Heart left ventricle (tissue), 16 donors: Measurements from ENCODE around the gene SPECC1L. TPM values are rescaled to one million over a fixed set of nuclear protein-coding genes. Genes with fewer than 3 reads are reported as not detected.

Experiments
- ATAC-seq, 4 donors: fragments of 200-7000 bp; cut with Tn5 transposase; one replicate each; pipeline ENCODE4 v1.9.1; 2020 to 2022; ENCODE audit warnings: moderate library complexity in 4 of 4, mild to moderate bottlenecking in 3 of 4, moderate number of reproducible peaks in 1 of 4
- DNase-seq, 5 donors: peaks; one replicate each; pipeline ENCODE4 v3.0.0-alpha.2; 2020
- H3K27ac ChIP-seq, 12 donors: fragments of 200-600 bp; sonication (generic) in 4 of 12; one replicate each; pipeline versions ENCODE4 v1.5.0 to v1.8.0; 2016 to 2022; ENCODE audit warnings: mild to moderate bottlenecking in 2 of 12
- H3K27me3 ChIP-seq, 9 donors: fragments of 200-600 bp; sonication (generic) in 2 of 9; one replicate each; pipeline versions ENCODE4 v1.5.1 to v1.8.0; 2016 to 2022; ENCODE audit warnings: mild to moderate bottlenecking in 3 of 9
- H3K36me3 ChIP-seq, 9 donors: fragments of 200-600 bp; sonication (generic) in 2 of 9; one replicate each; pipeline versions ENCODE4 v1.5.0 to v1.8.0; 2018 to 2022; ENCODE audit warnings: mild to moderate bottlenecking in 2 of 9
- H3K4me1 ChIP-seq, 12 donors: fragments of 200-600 bp; sonication (generic) in 4 of 12; one replicate each; pipeline versions ENCODE4 v1.5.0 to v1.8.0; 2016 to 2022; ENCODE audit warnings: mild to moderate bottlenecking in 3 of 12
- H3K4me3 ChIP-seq, 12 donors: fragments of 200-600 bp; sonication (generic) in 4 of 12; one replicate each; pipeline versions ENCODE4 v1.5.0 to v1.8.0; 2017 to 2022; ENCODE audit warnings: mild to moderate bottlenecking in 9 of 12, moderate library complexity in 4 of 12
- H3K9me3 ChIP-seq, 12 donors: fragments of 200-600 bp; sonication (generic) in 4 of 12; one replicate each; pipeline versions ENCODE4 v1.5.0 to v1.8.0; 2016 to 2022; ENCODE audit warnings: mild to moderate bottlenecking in 1 of 12
- POLR2A ChIP-seq, 2 donors: fragments of 450-650 bp; IDR thresholded peaks; one replicate each; pipeline ENCODE4 v1.6.1; 2017; ENCODE audit warnings: antibody characterized with exemption in 2 of 2, mild to moderate bottlenecking in 2 of 2, moderate library complexity in 2 of 2
- WGBS, 4 donors: extraction: QIAGEN DNeasy Blood & Tissue Kit in 2 of 4; methylation state at CpG; one replicate each; pipeline versions ENCODE4 v1.1.5 to v1.1.7; 2013 to 2018; 5-methylcytosine and 5-hydroxymethylcytosine counted together
- intact Hi-C, 10 donors: fragments of 100-400 bp; cut with DNase I; formaldehyde crosslinking; loops; one replicate each; pipeline versions ENCODE4 v1.11.1 to v1.14.2; 2022
- polyA plus RNA-seq, 2 donors: library from polyadenylated mRNA; stranded (reverse); fragments of 200-250 nt; gene quantifications; one replicate each; pipeline ENCODE4 v1.2.3, GENCODE V29; 2013
- total RNA-seq, 9 donors: library from RNA; depleted of rRNA in 2 of 9; stranded (reverse); fragments of >200 nt in 2 of 9; fragmentation: NEBNext Ultra II Directional in 3 of 9; extraction: Animal tissue kit (Norgen Biotek cat#: 25700) in 3 of 9; gene quantifications; one replicate each; pipeline versions ENCODE4 v1.1.0 to v1.2.4, GENCODE V29; 2016 to 2023
- TF ChIP-seq, protein P1 (sequence below), 12 donors: fragments of 200-600 bp; sonication (generic) in 4 of 12; IDR thresholded peaks; one replicate each; pipeline versions ENCODE4 v1.5.0 to v1.8.0; 2018 to 2022; ENCODE audit warnings: antibody characterized with exemption in 12 of 12, mild to moderate bottlenecking in 5 of 12
- donor health status: ischemic (EF 13 %, LVEDD 7.1; RV severe dilation, severe dysfunction).
- donor health status: healthy with polysubstance abuse.
- donor health status: DM: no; HTN: yes; CAD: no.
- donor health status: DM: no; HTN: no; CAD: no.
- donor health status: ischemic (EF 25% LVEDD 6.9; RV normal size, moderate dysfunction).
- donor health status: ischemic (EF 25% LVEDD 5.7; RV mildly dilated, moderate dysfunction).
- donor health status: healthy.
- donor health status: DM: yes; HTN: yes; CAD: no.
- donor health status: ischemic (EF 35%, LVEDD 5.7; RV mildly dilated, moderate dysfunction).
- donor health status: nonischemic (EF 11% LVEDD 7.7; RV severe dilation, severe dysfunction).
- donor health status: DM: yes; HTN: yes; CAD: no.
- donor health status: PGD.
- donor health status: ischemic (EF 29% LVEDD 5.4; RV normal size, mild dysfunction).
- donor health status: nonischemic (EF 23%, LVEDD 6.1; RV moderate dilation, normal function).

The SPECC1L gene
- total and polyA plus RNA-seq, 11 donors = 9.8 to 65.3 (median 38.9) TPM

DNA sequence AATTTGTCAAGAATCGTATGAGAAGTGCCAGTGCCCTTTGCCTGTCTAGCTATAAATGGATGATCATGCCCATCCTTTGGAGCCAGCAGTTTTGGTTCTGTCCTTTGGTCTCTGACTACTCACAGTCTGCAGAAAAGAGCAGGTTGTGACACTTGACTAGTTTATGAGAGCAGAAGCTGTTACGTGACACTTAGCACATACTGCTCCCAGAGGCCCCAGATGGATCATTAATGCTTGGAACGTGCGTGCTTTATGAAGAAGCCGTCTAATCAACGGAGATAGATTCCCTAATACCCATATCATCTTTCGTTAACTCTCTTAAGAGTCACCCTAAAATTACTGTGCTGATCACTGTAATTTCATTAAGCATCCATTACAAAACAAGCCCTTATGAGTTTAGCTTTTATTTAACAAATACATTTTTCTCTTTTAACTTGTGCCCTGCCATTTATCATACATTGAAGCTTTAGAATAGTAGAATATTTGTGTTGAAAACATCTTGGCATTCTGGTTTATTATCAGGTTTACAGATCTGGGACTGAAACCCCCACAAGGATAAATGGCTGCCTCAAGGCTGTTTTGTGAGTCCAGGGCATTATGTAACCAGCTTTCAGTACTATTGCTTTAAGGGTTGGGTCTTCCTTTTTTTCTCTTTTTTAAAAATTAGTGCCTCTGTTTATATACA lies 109.7 kb downstream of the SPECC1L start:
- 47 to 56% (median 49%) methylated on average over 7 of the region's 7 CpGs for WGBS, 4 donors
- Histone ChIP-seq H3K27ac (peak overlapping the region in 5 of 12 donors; percentile 11 to 35 (median 15)), H3K36me3 (peaks cover 0 to 59% (median 32%) of the 10 kb centered on the region in 9 donors)

DNA sequence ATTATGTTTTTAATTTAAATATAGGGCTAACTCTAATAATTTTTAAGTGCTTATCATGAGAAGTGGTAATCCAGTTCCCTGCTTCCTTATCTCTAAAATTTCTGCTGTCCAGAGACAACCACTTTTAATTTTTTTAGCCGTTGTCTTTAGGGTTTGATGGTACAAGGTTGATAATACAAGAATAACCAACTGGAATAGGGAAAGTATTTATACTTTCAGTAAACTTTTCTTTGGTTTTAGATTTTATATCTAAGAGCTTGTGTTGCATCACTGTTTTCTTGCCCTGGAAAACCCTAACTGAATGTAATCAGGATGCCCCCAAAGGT lies 110.2 kb downstream of the SPECC1L start:
- peaks cover 0 to 54% (median 26%) of the 10 kb centered on the region in 9 donors for H3K36me3 ChIP-seq
- no peaks in the 10 kb centered on the region for H3K27me3 ChIP-seq
- intact Hi-C loops = no loop called here
- no peak for TF ChIP-seq POLR2A (IDR thresholded peaks at IDR 0.05)
- TF ChIP-seq, protein P1, sequence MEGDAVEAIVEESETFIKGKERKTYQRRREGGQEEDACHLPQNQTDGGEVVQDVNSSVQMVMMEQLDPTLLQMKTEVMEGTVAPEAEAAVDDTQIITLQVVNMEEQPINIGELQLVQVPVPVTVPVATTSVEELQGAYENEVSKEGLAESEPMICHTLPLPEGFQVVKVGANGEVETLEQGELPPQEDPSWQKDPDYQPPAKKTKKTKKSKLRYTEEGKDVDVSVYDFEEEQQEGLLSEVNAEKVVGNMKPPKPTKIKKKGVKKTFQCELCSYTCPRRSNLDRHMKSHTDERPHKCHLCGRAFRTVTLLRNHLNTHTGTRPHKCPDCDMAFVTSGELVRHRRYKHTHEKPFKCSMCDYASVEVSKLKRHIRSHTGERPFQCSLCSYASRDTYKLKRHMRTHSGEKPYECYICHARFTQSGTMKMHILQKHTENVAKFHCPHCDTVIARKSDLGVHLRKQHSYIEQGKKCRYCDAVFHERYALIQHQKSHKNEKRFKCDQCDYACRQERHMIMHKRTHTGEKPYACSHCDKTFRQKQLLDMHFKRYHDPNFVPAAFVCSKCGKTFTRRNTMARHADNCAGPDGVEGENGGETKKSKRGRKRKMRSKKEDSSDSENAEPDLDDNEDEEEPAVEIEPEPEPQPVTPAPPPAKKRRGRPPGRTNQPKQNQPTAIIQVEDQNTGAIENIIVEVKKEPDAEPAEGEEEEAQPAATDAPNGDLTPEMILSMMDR (IDR thresholded peaks at IDR 0.05) = no peak
- no peak for ATAC-seq
- peak overlapping the region in 1 of 12 donors; percentile 15 for H3K27ac ChIP-seq
- 48 to 73% (median 68%) methylated on average over 1 of the region's 1 CpG for WGBS, 4 donors
- no peak for DNase-seq
- H3K9me3 ChIP-seq = peaks cover 0 to 3% (median 0%) of the 10 kb centered on the region in 12 donors
- peaks cover 0 to 20% (median 5%) of the 10 kb centered on the region in 12 donors for H3K4me1 ChIP-seq
- no peak overlapping the region for H3K4me3 ChIP-seq

More for the DNA sequence above, 109.7 kb downstream of the SPECC1L start:
- DNase-seq = no peak
- H3K4me3 ChIP-seq = no peak overlapping the region
- no peaks in the 10 kb centered on the region for H3K27me3 ChIP-seq
- H3K9me3 ChIP-seq = peaks cover 0 to 3% (median 0%) of the 10 kb centered on the region in 12 donors
- TF ChIP-seq POLR2A (IDR thresholded peaks at IDR 0.05) = no peak
- TF ChIP-seq, protein P1 (IDR thresholded peaks at IDR 0.05) = no peak
- peaks cover 0 to 20% (median 5%) of the 10 kb centered on the region in 12 donors for H3K4me1 ChIP-seq
- ATAC-seq = peak in 3 of 4 donors; percentile 46 to 85 (median 53)
- intact Hi-C loops = no loop called here

DNA sequence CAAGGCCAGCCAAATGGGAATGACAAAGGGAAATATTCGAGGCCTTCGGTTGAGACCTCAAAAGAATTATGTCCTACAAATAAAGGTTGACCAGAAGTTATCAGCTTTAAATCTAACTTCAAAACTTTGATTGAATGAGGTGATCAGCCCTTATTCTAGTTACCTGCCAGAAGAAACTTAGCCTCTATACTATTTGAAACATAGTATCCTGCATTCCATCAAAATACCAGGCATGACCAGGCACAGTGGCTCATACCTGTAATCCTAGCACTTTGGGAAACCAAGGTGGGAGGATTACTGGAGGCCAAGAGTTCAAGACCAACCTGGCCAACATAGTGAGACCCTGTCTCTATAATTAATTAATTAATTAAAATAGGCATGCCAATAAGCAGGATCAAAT lies 112.4 kb downstream of the SPECC1L start:
- Histone ChIP-seq H3K36me3 (peaks cover 0 to 34% (median 11%) of the 10 kb centered on the region in 9 donors), H3K27me3 (no peaks in the 10 kb centered on the region), H3K27ac (no peak overlapping the region), H3K4me1 (peaks cover 0 to 20% (median 8%) of the 10 kb centered on the region in 12 donors), H3K9me3 (no peaks in the 10 kb centered on the region), H3K4me3 (no peak overlapping the region)
- no peak for ATAC-seq
- 90 to 97% (median 92%) methylated on average over 2 of the region's 2 CpGs for WGBS, 4 donors
- no peak for DNase-seq
- TF ChIP-seq, protein P1 (IDR thresholded peaks at IDR 0.05) = no peak
- TF ChIP-seq POLR2A (IDR thresholded peaks at IDR 0.05) = no peak
- intact Hi-C loops = no loop called here

DNA sequence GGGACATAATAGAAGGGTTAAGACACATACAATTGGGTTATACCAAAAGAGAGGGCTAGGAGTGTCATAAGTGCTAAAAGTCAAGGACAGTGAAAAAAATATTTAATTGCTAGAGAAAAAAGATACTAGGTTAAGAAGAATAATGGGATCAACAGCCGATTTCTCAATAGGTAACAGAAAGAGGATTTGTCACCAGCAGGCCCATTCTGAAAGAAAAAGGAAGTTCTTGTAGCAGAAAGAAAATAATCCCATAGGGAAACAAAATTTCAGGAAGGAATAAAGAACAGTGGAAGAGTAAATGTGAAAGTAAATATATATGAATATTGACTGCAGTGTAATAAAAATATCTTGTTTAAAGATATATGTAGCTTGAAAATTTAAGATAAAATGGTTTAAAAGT lies 113.5 kb downstream of the SPECC1L start:
- intact Hi-C loops = no loop called here
- Histone ChIP-seq H3K4me3 (no peak overlapping the region), H3K36me3 (peaks cover 0 to 23% (median 6%) of the 10 kb centered on the region in 9 donors), H3K4me1 (peaks cover 0 to 21% (median 9%) of the 10 kb centered on the region in 12 donors), H3K9me3 (no peaks in the 10 kb centered on the region), H3K27me3 (no peaks in the 10 kb centered on the region), H3K27ac (peak overlapping the region in 1 of 12 donors; percentile 9)
- DNase-seq (no peak), ATAC-seq (no peak)
- WGBS, 4 donors = 62 to 88% (median 79%) methylated on average over 1 of the region's 1 CpG
- TF ChIP-seq, protein P1 (IDR thresholded peaks at IDR 0.05) = no peak
